ENCODE results near the gene TBC1D4. TPM values are rescaled to one million over a fixed set of nuclear protein-coding genes. Genes with fewer than 3 reads are reported as not detected.
"Not testable (repeated sequence)": the region's sequence is repeated elsewhere in the genome, so short reads cannot be mapped to it uniquely, and the experiment has no call there.

TBC1D4 gene
- total RNA-seq, 2 donors from 2014 or later = 27.6 to 56.1 TPM

DNA sequence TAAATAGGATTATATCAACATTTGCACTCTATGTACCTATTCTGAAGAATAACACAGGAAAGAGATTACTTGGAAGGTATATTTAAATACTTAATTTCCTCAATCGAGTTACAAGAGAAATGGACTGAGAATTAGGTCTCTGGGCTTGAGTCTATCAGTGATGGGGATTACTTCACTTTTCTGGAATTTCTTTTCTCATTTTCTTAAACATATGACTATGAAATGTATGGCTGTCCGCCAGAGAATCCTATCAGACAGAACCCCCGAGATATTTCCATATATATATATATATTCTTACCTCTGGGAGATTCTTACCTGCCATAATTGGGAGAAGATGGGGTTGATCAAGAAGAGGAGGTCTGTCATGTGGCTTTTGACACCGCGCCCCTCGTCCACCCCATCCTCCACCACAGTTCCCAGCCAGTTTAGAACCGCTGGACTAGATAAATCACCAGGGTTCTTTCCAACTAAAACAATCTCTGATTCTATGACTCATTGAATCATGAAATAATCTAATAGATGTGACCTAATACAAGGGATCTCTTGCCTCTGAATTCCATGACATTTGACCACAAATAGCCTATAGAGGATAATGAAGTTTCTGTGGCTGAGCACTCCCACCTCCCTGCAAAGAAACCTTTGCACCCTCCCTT is 231.3 kb downstream of the TBC1D4 start:
- Histone ChIP-seq H3K36me3 (no peaks in the 10 kb centered on the region), H3K4me1 (replicated peaks) (no peaks in the 10 kb centered on the region), H3K9me3 (no peaks in the 10 kb centered on the region), H3K27me3 (replicated peaks; ENCODE audit: insufficient read depth) (no peaks in the 10 kb centered on the region), H3K4me3 (no peak overlapping the region), H3K27ac (no peak overlapping the region)
- no peak for TF ChIP-seq POLR2A (IDR thresholded peaks at IDR 0.05)
- no peak for TF ChIP-seq POLR2AphosphoS5 (IDR thresholded peaks at IDR 0.05)
- TF ChIP-seq, protein P1, sequence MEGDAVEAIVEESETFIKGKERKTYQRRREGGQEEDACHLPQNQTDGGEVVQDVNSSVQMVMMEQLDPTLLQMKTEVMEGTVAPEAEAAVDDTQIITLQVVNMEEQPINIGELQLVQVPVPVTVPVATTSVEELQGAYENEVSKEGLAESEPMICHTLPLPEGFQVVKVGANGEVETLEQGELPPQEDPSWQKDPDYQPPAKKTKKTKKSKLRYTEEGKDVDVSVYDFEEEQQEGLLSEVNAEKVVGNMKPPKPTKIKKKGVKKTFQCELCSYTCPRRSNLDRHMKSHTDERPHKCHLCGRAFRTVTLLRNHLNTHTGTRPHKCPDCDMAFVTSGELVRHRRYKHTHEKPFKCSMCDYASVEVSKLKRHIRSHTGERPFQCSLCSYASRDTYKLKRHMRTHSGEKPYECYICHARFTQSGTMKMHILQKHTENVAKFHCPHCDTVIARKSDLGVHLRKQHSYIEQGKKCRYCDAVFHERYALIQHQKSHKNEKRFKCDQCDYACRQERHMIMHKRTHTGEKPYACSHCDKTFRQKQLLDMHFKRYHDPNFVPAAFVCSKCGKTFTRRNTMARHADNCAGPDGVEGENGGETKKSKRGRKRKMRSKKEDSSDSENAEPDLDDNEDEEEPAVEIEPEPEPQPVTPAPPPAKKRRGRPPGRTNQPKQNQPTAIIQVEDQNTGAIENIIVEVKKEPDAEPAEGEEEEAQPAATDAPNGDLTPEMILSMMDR (IDR thresholded peaks at IDR 0.05) = no peak
- intact Hi-C loops (cut with DNase I) = no loop called here
- no peak for DNase-seq (ENCODE audit: low spot score)
- WGBS = 86% methylated on average over 7 of the region's 7 CpGs

DNA sequence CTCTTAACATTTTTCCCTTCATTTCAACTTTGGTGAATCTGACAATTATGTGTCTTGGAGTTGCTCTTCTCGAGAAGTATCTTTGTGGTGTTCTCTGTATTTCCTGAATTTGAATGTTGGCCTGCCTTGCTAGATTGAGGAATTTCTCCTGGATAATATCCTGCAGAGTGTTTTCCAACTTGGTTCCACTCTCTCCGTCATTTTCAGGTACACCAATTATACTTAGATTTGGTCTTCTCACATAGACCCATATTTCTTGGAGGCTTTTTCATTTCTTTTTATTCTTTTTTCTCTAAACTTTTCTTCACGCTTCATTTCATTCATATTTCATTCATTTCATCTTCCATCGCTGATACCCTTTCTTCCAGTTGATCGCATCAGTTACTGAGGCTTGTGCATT is 236.4 kb downstream of the TBC1D4 start:
- DNase-seq (ENCODE audit: low spot score); intact Hi-C loops (cut with DNase I); H3K27me3 ChIP-seq (replicated peaks; ENCODE audit: insufficient read depth); H3K9me3 ChIP-seq; H3K4me1 ChIP-seq (replicated peaks); H3K27ac ChIP-seq; H3K36me3 ChIP-seq; H3K4me3 ChIP-seq: not testable (repeated sequence)
- WGBS = 96% methylated on average over 5 of the region's 5 CpGs

DNA sequence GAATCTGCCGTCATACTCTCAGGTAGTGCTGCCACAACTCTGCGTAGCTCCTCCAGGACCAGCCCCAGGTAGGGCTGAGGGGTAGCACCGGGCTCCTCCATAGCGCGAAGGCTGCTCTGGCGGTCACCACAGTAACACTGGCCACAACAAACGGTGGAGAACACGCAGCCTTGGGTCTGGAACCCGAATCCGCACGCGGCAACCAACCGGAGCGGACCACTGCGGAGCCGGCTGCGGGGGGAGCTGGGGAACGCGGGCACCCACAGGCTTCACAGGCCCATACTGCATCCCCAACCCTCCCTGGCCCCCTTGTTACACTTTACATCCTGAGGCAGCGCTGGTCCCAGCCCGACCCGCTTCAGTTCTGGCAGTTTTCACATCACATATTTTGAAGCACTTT is 241.7 kb downstream of the TBC1D4 start:
- H3K27ac ChIP-seq; DNase-seq (ENCODE audit: low spot score); H3K4me3 ChIP-seq; H3K27me3 ChIP-seq (replicated peaks; ENCODE audit: insufficient read depth); H3K9me3 ChIP-seq; H3K4me1 ChIP-seq (replicated peaks); intact Hi-C loops (cut with DNase I); H3K36me3 ChIP-seq: not testable (repeated sequence)
- WGBS = 86% methylated on average over 22 of the region's 22 CpGs

DNA sequence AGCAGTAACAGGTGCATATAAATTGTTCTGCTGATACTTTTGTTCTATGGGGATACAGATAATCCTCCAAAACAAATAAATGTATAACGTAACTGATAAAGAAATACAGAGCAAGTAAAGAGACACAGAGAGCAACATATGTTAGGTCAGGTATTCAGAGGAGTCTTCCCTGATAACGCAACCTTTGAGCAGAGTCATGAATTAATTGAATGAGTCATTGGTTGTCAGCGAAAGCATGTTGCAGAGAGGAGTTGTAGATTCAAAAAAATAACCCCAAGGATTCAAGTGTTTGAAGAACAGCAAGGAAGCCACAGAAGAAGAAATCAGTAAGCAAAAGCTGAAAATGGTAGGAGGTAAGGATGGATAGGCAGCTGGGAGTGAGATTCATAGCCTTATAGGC is 245.2 kb downstream of the TBC1D4 start:
- intact Hi-C loops (cut with DNase I) = no loop called here
- TF ChIP-seq POLR2AphosphoS5 (IDR thresholded peaks at IDR 0.05) = no peak
- TF ChIP-seq, protein P1 (IDR thresholded peaks at IDR 0.05) = no peak
- no peak for TF ChIP-seq POLR2A (IDR thresholded peaks at IDR 0.05)
- Histone ChIP-seq H3K4me1 (replicated peaks) (no peaks in the 10 kb centered on the region), H3K27me3 (replicated peaks; ENCODE audit: insufficient read depth) (no peaks in the 10 kb centered on the region), H3K27ac (no peak overlapping the region), H3K9me3 (no peaks in the 10 kb centered on the region), H3K4me3 (no peak overlapping the region), H3K36me3 (no peaks in the 10 kb centered on the region)
- DNase-seq (ENCODE audit: low spot score) = no peak
- WGBS = 87% methylated on average over 3 of the region's 3 CpGs

Other genes starting within 250 kb of the TBC1D4 start
- 100 to 1,000 TPM in 1 of 2 donors, 10 to 100 TPM in 1; 77.3 to 183 TPM for gene COMMD6, start 55.7 kb upstream of the TBC1D4 start, total RNA-seq
- gene UCHL3, start 67.6 kb upstream of the TBC1D4 start, total RNA-seq = 10 to 100 TPM; 17.1 to 26.8 TPM
- gene LMO7, start 154.2 kb upstream of the TBC1D4 start, total RNA-seq = 10 to 100 TPM; 87.8 to 99.9 TPM

Measured in prostate gland (tissue), 2 donors.